Measurements from ENCODE around the gene ARMC9.
"Not testable (repeated sequence)": the region's sequence is repeated elsewhere in the genome, so short reads cannot be mapped to it uniquely, and the experiment has no call there.

Gene ARMC9

DNA sequence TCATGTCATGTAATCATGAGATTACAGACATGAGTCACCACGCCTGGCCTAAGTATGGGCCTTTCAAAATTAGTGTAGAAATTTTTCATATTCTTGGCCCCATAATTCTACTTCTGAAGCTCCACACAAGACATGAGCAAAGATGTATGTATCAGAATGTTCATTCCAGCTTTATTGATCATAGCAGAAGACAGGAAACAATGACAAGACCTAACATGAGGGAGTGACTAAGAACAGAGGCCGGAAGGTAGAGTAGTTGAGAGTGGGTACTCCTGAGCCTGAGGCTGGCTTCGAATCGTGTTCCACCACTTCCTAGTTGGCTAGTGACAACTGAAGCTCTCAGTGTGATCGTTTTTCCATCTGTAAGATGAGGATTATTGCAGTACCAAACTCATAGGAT, 89.3 kb downstream of the ARMC9 start:
- no peak for DNase-seq (ENCODE audit: low spot score)

DNA sequence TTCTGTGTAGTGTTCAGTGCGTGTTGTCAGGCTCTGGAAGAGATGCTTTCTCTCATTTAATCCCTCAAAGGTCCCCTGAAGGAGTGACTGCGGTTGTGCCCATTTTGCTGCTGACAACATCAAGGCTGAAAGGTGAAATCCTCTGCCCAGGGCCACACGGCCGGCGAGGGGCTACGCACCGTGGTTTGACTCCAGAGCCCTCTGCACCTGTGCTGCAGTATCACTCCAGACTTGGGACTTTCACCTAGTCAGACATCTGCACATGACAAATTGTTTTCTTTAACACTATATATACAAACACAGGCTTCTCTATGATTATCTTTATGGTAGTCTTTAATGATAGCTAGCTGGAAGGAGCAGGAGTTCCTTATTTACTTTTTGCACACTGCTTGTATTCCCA, 90.2 kb downstream of the ARMC9 start:
- no peak for DNase-seq (ENCODE audit: low spot score)

DNA sequence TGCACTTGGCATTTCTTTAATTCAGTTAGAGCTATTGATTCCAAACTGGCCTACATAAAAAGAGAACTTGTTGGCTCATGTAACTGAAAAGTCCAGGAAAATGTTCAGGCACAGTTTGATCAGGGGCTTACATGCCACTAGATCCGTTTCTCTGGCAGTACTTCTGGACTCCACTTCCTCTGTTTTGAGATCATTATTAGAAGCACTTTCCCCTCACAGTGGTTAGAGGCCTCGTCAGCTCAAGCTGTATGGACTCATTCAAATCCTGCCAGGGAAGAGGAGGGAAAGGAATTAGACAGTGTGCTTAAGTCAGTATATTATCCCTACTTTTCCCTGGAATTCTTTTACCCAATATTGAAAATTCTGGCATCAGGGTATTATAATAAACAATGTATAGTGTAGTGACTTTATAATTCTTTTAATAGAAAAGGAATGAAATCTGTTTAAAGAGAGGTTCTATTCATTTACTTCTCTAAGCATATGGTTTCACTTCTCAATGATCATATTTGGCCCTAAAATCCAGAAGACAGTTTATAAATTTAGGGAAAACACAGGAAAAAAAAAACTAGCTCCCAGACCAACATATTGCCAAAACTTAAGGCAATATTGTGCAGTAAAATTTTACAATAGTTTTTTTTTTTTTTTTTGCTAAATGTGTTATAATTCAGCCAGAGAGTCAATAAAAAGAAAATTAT, 92.0 kb downstream of the ARMC9 start:
- DNase-seq (ENCODE audit: low spot score) = no peak

DNA sequence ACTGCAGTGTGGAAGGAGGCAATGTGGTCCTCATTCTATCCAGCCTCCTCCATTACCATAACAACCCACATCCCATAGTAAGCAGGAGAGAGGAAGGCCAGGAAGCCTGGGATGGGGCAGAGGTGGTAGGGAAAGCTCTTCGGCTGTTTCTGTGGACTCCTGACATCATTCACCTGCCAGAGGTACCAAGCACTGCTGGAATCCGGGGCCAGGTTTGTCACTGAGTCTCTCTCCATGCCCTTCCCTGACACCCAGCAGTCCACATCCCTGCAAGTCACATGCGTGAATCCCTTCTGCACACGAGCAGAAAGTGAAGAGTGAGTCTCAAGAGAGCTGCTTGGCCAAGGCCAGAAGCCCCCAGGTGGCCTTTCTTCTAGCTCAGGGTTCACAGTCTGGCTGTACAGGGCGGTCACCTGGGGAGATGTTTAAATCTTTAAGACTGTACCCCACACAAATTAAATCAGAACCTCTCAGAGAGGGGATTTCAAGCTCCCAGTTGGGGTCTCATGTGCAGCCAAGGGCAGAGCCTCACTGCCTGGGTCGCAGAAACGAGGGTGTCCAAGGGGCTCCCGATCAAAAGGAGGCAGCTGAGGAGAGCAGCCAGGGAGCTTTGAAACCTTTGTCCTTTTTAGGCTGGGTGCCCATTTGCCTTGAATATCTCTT, 94.2 kb downstream of the ARMC9 start:
- no peak for DNase-seq (ENCODE audit: low spot score)

DNA sequence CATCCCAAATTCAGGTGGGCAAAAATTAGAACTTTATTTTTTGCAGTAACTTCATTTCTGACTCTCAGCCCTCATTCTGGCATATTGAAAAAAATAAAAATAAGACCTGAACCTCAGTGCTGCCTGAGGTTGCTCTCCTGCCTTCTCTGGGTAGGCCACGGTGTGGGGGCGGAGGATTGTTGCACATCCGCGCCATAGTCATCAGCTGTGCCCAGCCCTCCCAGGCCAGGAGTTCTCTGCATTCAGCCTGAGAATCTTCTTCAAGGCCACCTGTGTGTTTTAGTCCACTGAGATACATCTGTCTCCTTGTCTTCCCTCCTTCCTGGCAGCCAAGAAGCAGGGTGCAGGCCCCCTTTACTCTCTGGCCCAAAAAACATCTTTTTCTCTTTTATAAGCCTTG, 94.7 kb downstream of the ARMC9 start:
- no peak for DNase-seq (ENCODE audit: low spot score)

DNA sequence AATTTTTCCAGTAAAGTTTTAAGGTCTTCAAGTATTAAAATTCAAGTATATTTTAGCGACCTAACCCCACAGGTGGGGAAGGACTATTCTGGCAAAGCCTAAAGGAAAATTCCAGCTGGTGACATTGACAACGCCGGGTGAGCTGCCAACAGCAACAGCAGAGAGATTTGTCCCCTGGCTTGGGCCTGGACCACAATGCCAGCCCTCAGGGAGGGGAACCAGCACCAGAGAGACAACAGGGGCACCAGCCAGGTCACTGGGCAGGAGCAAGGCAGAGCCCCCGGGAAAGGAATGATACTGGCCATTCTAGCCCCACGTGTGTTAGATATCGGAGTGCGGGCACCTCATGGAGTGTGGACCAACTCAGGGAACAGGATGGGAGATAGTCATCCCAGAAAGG, 95.7 kb downstream of the ARMC9 start:
- DNase-seq (ENCODE audit: low spot score) = no peak

DNA sequence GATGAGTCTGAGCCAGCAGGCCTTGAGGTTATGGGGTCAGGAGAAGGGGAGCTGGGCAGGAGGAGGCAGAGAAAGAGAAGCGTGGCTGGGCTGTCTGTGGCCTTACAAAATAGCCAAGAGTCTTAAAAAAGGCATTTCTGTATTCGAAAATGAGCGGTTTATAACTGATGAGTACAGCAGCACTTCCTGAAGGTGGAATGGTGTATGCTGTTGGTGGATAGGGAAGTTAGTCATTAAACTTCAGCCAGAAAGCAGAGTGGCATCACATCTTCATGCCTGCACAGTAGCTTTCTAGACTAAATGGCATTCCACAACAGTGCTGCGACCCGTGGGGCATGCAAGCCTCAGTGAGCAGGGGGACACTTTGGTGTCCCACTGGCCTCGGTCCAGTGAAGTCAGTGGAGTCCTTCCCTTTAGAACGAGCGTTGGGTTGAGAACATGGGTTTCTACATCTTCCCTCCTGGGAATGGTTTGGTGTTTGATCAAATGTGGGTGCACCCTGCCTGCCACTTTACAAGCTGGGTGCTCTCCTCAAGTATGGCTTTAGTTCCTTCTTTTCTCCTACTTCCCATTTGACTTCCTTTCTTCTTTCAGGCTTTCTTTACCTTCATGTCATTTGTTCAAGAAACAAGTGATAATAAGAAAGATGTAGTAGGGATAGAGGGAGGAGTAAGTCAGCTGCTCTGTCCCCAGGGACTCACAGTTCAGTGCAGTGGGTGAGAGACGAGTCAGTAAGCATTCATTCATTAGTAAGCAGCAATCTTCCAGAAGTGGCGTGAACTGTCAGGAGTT, 96.3 kb downstream of the ARMC9 start:
- DNase-seq (ENCODE audit: low spot score) = no peak

DNA sequence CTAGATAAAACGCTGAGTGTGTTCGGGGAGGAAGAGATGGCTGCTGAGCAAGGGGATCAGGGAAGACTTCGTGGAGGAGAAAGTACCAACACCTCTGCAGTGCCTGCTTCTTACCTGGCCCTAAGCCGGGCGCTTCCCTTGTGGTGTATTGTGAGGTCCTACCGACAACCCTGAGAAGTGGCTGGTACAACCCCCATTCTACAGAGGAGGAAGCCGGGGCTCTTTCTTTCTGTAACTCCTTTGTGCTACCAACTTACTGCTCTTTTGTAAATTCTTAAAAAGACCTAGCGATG, 96.9 kb downstream of the ARMC9 start:
- DNase-seq (ENCODE audit: low spot score) = no peak

DNA sequence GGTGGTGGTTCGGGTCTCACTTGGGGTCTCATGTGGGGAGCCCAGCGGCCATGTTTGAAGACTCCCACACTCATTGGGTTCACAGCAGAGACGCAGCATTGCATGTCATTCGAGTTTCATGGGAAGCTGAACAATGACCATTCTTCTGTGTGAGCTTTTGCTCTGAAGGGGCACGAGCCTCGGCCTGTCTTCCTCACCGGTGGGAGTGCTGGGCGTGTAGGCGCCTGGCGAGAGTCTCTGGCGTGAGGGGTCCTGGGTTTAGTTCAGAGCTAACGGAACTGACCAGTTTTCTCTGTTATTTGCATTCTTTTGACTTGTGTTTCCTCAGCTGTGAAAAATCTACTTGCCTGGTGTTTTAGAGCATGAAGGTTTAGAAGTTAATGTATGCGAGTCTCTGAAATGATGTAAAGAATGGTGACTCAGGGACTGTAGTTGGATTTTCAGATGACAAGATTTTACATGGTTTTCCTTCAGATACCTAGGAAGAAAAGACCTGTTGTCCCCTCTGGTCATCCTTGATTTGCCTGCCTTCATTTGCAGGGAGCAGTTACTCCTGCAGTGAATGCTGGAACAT, 98.1 kb downstream of the ARMC9 start:
- no peak for DNase-seq (ENCODE audit: low spot score)

DNA sequence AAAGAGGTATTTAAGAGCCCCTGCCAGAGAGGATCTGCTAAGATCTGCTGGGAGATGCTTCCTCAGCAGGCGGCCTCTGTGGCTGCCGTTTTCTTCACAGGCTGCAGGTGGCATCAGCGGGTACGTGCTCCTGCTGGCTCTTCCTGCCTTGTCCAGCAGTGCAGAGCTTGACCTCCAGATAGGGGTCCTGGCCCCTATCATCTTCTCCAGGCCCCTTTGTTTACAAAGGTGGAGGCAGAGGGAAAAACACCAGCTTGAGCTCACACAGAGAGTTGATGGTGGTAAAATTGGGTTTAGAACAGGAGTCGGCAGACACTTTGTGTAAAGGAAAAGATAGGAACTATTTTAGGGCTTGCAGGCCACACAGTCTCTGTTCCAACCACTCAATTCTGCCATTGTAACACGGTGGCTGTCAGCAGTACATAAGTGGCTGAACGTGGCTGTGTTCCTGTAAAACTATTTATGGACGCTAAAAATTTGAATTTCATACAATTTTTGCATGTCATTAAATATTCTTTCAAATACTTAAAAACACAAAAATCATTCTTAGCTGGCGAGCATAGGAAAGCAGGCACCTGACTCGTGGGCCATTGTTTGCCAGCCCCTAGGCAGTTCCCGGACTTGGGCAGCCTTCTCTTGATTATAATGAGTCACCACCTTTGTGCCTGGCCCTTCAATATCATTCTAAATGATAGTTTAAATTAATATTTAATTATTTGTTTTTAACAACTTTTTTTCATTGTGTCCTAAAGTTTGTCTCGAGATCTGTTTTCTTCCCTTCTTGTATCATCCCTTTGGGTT, 98.9 kb downstream of the ARMC9 start:
- peak; percentile 58 for DNase-seq (ENCODE audit: low spot score)

DNA sequence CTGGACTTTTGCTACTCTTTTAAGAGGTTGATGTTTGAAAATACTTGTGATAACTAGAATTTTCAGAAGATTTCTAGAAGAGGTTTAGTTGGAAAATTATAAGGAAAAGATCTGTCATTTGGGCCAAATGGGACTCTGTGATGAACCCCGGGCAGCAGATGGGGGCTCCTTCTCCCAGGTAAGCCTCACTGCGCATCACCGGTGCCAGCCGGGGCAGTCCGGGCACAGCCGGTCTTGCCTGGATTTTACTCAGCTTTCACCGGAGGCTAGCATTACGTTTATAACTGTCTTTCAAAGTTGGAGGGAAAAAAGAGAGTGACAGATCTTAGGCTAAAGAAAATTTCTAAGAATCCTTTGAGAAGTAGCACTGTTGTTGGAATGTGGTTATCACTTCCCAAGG, 99.7 kb downstream of the ARMC9 start:
- no peak for DNase-seq (ENCODE audit: low spot score)

DNA sequence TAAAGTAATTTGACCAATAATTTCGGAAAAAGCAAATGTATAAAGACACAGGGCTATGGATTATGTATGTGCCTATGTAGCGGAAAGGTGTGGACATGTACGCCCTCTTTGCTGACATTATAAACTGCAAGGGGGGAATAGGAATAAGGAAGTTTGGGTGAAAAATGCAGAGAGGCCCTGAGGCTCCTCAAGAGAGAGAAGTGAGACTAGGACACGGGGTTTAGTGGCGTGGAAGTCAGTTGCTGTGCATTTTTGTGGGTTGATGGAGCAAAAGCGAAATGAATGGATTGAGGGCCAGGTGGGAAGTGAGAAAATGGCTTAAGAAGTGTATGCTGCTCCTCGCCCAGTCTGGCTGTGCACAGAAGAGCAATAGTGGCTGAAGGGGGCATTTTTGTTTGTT, 100.8 kb downstream of the ARMC9 start:
- DNase-seq (ENCODE audit: low spot score) = no peak

DNA sequence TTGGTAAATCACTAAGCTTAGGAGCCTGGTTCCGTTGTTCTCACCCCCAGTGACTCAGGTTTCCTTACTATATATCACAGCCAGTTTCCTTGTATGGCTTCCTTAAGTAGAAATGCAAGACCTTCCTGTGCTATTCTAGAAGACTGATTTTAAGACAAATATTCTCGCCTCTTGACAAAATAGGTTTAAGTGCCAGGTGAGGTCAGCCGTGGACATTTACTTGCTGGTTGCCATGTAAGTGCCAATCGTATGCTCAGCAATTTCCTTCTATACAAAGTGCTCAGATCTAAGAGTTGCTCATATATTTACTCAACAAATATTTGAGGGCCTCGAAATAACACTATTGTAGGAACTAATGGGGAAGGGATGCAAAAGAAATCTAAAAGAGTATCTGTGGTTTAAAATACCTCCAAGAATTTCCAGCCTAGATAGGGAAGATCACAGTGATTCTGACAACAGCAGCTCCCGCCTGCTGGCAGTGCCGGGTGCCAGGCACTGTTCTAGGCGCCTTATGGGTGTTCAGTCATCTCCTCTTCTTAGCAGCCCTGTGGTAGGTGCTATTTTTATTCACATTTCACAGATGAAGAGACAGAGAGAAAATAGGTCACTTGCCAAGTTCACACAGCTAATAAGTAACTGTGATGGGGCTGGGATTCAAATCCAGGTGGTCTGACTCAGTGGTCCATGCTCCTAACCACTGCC, 101.7 kb downstream of the ARMC9 start:
- no peak for DNase-seq (ENCODE audit: low spot score)

DNA sequence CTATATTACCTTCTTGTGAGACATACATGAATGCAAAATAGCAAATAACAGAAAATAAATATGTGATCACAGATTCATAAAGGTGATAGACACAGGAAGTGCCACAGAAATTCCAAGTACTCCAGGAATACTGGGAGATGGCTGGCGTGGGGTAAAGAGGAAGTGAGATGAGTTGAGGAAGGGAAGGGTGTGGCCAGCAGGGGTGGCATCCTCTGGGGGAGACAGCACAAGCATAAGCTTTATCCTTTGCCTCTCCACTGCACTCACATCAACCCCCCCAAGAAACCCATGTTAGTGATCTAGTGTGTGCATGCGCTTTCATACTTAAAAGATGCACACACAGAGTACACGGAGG, 102.3 kb downstream of the ARMC9 start:
- DNase-seq (ENCODE audit: low spot score) = no peak

DNA sequence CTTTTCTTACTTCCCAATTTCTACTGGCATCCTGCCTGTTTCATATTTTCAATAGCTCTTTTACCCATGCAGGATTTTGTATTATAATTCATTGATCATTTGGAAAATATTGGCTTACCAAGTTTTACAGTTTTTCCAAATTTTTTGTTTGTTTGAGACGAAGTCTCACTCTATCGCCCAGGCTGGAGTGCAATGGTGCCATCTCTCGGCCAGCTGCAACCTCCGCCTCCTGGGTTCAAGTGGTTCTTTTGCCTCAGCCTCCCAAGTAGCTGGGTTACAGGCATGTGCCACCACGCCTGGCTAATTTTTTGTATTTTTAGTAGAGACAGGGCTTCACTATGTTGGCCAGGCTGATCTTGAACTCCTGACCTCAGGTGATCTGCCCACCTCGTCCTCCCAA, 105.8 kb downstream of the ARMC9 start:
- DNase-seq (ENCODE audit: low spot score) = not testable (repeated sequence)

DNA sequence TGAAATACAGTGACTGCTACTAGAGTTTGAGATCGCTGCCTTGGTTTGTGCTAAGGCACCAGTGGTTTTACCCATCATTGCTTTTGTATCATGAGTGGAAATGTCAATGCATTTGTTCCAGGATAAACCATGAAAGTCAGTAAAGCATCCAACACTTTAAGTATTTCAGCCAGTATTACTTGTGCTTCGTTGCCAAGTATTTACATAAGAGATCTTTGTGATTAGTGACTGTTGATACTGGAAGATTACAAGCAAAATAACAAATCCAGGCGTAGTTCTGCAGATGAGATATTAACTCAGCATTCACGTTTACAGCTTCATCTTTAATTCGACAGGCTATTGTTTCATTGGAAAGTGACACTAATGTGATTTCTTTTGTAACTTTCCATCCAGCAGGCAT, 106.8 kb downstream of the ARMC9 start:
- DNase-seq (ENCODE audit: low spot score) = no peak

DNA sequence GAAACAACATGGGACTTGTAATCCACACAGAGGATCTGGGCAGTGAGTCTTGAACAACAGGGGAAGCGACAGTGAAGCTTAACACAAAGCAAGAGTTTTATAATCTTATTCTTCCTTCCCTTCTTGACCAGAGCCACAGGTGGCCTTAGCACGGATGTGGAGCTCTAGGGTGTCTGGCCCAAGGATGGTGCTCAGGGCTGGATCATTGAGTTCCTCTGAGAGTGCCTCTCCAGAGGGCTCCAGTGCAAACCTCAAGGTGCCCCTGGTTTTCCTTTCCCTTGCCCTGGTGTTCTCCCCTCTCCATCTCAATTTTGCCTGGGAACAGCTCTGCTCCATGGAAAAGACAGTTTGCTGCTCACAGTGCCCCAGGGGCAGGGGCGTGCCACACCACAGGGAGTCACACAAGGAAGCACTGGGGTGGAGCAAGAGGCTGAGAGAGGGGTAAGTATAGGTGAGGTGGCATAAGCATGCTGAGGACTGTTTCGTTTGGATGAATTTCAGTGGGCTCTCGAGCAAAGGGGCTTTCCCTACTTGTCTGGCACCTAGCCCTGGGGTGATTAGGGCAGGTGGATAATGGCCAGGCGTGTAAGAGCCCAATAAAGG, 108.5 kb downstream of the ARMC9 start:
- no peak for DNase-seq (ENCODE audit: low spot score)

DNA sequence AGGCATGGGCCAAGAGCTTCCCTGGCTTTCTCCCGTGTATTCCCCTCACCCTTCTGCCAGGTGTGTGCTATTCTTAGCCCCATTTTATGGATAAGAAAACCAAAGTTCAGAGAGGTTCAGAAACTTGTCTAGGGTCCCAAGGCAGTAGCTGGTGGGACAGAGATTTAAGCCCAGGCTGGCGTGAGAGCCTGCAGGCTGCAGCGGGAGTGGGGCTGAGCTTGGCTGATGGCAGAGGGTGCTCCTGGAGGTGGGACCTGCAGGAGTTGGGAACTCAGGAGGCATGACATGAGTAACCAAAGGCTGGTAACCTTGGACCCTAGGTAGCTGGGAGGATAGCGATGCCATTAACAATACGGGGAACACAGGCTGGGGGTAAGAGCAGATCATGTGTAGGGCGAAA, 109.8 kb downstream of the ARMC9 start:
- no peak for DNase-seq (ENCODE audit: low spot score)

DNA sequence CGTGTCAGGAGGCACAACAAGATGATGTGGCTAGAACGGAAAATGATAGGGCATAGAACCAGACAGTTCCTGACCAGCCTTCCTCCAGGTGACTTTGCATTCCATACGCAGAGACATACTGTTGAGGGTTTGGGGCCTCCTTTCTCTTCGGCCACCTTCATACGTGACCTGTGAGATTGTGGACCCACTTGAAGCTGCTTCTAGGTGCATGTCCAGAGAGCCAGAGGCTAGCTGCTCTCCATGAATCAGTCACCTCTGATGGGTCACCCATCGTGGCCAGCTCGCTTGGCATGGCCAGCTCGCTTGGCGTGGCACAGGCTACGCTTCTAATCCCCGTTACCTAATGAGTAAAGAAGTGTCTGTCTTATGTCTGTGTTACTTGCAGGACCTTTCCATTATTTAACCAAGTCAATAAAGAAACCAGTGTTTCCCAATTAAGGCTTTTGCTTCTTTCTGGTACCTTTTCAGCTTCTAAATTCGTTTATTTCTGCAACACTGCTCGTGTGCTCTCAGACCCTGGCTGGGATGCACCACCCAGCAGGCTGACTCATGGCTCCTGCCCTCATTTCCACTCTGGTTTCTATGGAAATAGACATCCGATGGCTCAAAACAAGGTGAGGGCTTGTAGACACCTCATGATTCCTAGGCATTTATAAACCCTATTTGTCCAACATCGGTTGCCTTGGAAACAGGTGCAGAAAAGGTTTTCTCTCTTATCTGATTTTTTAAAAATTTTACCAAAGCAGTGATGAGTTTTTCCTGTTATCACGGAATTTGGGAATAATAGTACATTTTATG, 110.4 kb downstream of the ARMC9 start:
- DNase-seq (ENCODE audit: low spot score) = no peak

DNA sequence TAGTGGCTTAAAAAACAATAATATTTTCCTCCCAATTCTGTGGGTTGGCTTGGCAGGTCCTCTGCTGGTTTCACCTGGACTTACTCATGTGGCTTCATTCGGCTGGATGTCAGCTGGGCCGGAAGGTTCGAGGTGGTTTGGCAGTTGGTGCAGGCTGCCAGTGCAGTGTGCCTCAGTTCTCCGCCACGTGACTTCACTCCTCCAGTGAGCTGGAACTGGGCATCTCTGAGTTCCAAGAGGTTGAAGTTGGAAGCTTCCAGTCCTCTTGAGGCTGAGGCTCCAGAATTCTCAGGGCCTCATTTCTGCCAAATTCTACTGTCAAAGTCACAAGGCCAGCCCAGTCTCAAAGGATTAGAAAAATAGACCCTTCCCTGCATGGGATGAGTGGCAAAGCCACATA, 113.6 kb downstream of the ARMC9 start:
- DNase-seq (ENCODE audit: low spot score) = no peak

DNA sequence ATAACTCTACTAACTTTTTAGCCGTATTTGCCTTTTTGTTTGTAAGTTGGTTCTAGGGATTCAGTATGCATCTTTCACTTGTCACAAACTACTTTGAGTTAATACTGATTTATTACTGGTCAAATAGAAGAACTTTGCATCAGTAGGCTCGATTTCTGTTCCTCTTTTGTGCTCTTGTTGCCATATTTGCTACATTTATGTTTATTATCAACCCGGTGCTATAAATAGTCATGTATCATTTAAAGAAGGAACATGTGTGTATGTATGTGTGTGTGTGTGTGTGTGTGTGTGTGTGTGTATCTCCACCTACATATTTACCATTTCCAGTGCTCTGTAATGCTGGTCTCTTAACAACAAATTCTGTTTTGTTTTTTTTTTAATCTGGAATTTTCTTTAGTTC, 117.5 kb downstream of the ARMC9 start:
- DNase-seq (ENCODE audit: low spot score) = no peak

All from D341Med (cell line).